Activated CD8-positive, alpha-beta memory T cell treated with anti-CD3 and anti-CD28 coated beads, Interleukin-2, amount 10 ng/mL, durations not matched to agents 7 days and 5 days (primary cell): ENCODE data around the gene LRP1B. TPM values are rescaled to one million over a fixed set of nuclear protein-coding genes. Genes with fewer than 3 reads are reported as not detected.
"Not testable (repeated sequence)": the region's sequence is repeated elsewhere in the genome, so short reads cannot be mapped to it uniquely, and the experiment has no call there.

Source experiments
- ATAC-seq: fragments of 150-1000 bp; cut with Tn5 transposase; one replicate; pipeline ENCODE4 v1.10.0; 2021; ENCODE audit warnings: moderate library complexity
- CTCF ChIA-PET: fragments of 350-600 bp; sonication (Branson Sonifier 250); formaldehyde crosslinking; loops from one replicate; lab custom pipeline; 2021; ENCODE audit warnings: antibody characterized with exemption; lab: Charles Lee
- DNase-seq: peaks from one replicate; pipeline ENCODE4 v3.0.0-alpha.2; 2020
- H3K27ac Mint-ChIP-seq: one replicate; pipeline ENCODE4 v1.8.0; 2021; ENCODE audit warnings: mild to moderate bottlenecking, mixed read lengths
- H3K27me3 Mint-ChIP-seq: one replicate; pipeline ENCODE4 v1.8.0; 2021; ENCODE audit warnings: mixed read lengths
- H3K36me3 Mint-ChIP-seq: one replicate; pipeline ENCODE4 v1.8.0; 2021; ENCODE audit warnings: mild to moderate bottlenecking, mixed read lengths
- H3K4me1 Mint-ChIP-seq: one replicate; pipeline ENCODE4 v1.8.0; 2021; ENCODE audit warnings: mixed read lengths
- H3K4me3 Mint-ChIP-seq: one replicate; pipeline ENCODE4 v1.8.0; 2021; ENCODE audit warnings: mild to moderate bottlenecking, moderate library complexity, mixed read lengths
- H3K9me3 Mint-ChIP-seq: one replicate; pipeline ENCODE4 v1.8.0; 2022; ENCODE audit warnings: low read depth, mixed read lengths
- total RNA-seq, 2 experiments: library from RNA; stranded (reverse); gene quantifications; one replicate each; pipeline ENCODE4 v1.2.3, GENCODE V29; 2021

Gene LRP1B
- total RNA-seq, 2 experiments from 2014 or later, result not detected

GRCh38 chr2:140667203-140667602, 1463.6 kb downstream of the LRP1B start:
- ATAC-seq (no peak), DNase-seq (no peak)
- Mint-ChIP-seq H3K9me3 (peaks cover 10% of the 10 kb centered on the region), H3K4me3 (no peak overlapping the region), H3K36me3 (no peaks in the 10 kb centered on the region), H3K4me1 (no peaks in the 10 kb centered on the region), H3K27ac (no peak overlapping the region), H3K27me3 (no peaks in the 10 kb centered on the region)
- CTCF ChIA-PET, result no interaction called here

GRCh38 chr2:140662504-140662903, 1468.3 kb downstream of the LRP1B start:
- H3K4me1 Mint-ChIP-seq, result no peaks in the 10 kb centered on the region
- CTCF ChIA-PET, result no interaction called here

DNA sequence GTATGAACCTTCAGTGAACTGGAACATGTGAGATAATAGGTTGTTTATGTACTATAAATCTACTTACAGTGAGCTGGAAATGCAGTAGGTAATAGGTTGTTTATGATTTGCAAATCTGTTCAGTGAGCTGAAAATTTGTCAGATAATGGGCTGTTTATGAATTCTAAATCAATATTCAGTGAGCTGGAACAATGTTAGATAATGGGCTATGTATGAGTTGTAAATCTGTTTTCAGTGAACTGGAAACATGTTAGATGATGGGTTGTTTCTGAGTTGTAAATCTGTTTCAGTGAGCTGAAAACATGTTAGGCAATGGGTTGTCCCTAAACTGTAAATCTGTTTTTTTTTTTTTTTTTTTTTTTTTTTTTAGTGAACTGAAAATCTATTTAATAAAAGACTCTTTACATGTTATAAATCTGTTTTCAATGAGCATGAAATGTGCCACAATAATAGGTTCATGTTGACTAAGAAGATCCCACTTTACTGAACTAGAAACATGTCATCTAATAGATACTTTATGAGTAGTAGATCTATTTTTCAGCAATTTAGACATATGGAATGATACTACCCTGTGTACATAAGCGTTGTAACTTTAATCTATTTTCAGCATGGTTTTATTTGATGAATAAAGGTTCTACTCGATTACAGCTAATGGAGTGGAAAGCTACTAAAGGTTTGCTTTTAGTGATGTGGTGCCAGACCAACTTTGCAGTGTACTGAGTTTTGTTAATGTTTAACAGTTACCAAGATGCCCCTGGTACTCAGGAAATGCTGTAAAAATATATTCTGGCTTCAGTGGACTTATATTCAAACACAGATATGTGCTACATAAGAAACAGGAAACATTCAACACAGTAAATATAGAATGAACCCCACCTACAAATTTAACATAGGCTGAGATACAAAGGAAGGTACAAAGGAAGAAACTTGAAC, 1471.8 kb downstream of the LRP1B start:
- H3K4me1 Mint-ChIP-seq, result no peaks in the 10 kb centered on the region
- CTCF ChIA-PET, result interaction anchor here (0.7 kb wide), 1 partner anchor 36 kb away, joined by 4 read pairs; no protein-coding TSS in a partner anchor
- no peak for DNase-seq
- H3K4me3 Mint-ChIP-seq, result no peak overlapping the region
- no peak for ATAC-seq
- no peaks in the 10 kb centered on the region for H3K27me3 Mint-ChIP-seq
- H3K9me3 Mint-ChIP-seq, result peaks cover 2% of the 10 kb centered on the region
- H3K36me3 Mint-ChIP-seq, result no peaks in the 10 kb centered on the region
- no peak overlapping the region for H3K27ac Mint-ChIP-seq

More at GRCh38 chr2:140662504-140662903, 1468.3 kb downstream of the LRP1B start:
- no peaks in the 10 kb centered on the region for H3K27me3 Mint-ChIP-seq
- no peaks in the 10 kb centered on the region for H3K36me3 Mint-ChIP-seq
- no peak overlapping the region for H3K4me3 Mint-ChIP-seq
- no peak for DNase-seq
- no peak overlapping the region for H3K27ac Mint-ChIP-seq
- H3K9me3 Mint-ChIP-seq, result peaks cover 3% of the 10 kb centered on the region
- ATAC-seq, result no peak

DNA sequence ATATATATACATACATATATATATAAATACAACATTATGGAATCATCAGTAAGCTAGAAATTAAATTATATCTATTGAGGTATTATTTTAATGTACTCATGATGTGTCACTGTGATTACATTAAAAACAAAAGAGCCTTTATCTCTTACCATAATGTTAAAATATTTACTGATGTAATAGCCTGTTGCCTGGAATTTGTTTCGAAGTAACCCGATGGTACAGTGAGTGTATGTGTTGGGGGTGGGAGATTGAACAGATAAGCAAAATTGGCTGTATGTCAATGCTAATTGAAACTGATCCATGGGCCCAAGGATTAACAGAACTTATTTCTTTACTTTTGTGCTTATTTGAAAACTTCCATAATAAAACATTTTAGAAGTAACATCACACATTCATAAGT, 1473.2 kb downstream of the LRP1B start:
- CTCF ChIA-PET, result no interaction called here
- Mint-ChIP-seq H3K9me3 (peaks cover 4% of the 10 kb centered on the region), H3K27me3 (no peaks in the 10 kb centered on the region), H3K27ac (no peak overlapping the region), H3K36me3 (no peaks in the 10 kb centered on the region), H3K4me3 (no peak overlapping the region), H3K4me1 (no peaks in the 10 kb centered on the region)
- ATAC-seq (no peak), DNase-seq (no peak)

DNA sequence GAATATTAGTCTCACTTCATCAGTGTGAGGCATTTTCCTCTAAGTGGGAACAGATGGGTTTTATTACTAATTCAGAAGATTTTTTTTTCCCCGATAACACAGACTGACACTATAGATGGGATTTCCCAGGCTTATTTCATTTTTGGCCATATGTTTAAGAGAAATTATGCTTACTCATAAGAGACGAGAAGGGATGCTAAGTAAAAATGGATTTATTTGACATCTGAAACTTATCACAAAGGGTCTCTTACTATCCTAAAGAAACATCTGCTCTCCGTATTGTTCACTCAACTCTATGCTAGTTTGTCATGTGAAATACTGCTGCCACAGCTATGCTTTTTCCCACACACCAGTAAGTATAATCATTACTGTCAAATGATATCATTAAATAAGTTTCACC, 1476.3 kb downstream of the LRP1B start:
- CTCF ChIA-PET, result no interaction called here

DNA sequence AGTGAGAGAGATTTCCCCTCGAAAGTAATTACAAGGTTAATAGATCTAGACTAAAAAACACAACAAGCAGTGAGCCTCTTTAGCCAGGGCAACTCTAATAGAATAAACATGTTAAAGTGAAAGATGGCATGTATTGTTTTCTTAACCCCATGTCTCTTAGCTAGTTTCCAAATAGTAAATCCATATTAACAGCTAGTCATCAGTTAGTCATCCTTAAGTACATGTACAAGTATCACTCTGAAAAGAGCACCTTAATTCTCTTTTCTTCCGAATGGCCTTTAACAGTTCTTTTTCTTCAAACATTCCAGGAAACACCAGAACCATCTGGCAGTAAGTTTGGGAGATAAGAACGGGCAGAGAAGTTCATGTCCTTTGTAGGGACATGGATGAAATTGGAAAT, 1480.0 kb downstream of the LRP1B start:
- Mint-ChIP-seq H3K9me3 (peaks cover 8% of the 10 kb centered on the region), H3K27ac (no peak overlapping the region), H3K4me1 (no peaks in the 10 kb centered on the region), H3K27me3 (no peaks in the 10 kb centered on the region), H3K36me3 (no peaks in the 10 kb centered on the region), H3K4me3 (no peak overlapping the region)
- ATAC-seq (no peak), DNase-seq (no peak)
- CTCF ChIA-PET, result no interaction called here

More for the DNA sequence above, 1476.3 kb downstream of the LRP1B start:
- ATAC-seq (no peak), DNase-seq (no peak)
- Mint-ChIP-seq H3K27ac (no peak overlapping the region), H3K9me3 (peaks cover 4% of the 10 kb centered on the region), H3K4me1 (no peaks in the 10 kb centered on the region), H3K4me3 (no peak overlapping the region), H3K36me3 (no peaks in the 10 kb centered on the region), H3K27me3 (no peaks in the 10 kb centered on the region)

DNA sequence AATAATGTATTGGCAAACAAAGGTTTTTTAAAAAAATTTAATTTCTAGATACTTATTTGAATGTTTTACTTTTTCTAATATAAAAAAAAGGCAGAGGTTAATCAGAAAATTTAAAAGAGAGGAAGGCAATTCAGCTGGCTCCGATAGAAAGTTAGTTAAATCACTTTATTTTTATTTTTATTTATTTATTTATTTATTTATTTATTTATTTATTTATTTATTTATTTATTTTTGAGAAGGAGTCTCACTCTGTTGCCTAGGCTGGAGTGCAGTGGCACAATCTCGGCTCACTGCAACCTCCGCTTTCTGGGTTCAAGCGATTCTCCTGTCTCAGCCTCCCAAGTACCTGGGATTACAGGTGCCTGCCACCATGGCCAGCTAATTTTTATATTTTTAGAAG, 1480.7 kb downstream of the LRP1B start:
- H3K4me3 Mint-ChIP-seq, H3K9me3 Mint-ChIP-seq, H3K27ac Mint-ChIP-seq, H3K36me3 Mint-ChIP-seq, CTCF ChIA-PET, H3K27me3 Mint-ChIP-seq, H3K4me1 Mint-ChIP-seq, DNase-seq, ATAC-seq: not testable (repeated sequence)

DNA sequence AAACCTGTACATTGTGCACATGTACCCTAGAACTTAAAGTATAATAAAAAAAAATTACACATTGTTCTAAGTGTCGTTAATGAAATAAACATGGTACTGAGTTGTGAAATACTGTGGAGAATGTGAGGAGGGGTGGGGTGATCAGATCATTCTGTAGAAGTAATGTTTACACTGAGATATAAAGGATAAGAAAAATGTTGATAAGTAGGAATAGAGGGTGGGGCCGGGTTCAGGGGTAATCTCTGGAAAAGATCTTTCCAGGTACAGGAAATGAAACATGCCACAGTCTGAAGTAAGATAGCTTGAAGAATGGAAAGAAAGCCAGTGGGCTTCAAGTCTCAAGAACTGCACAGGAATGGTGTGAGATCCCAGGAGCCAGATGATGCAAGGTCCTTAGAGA, 1482.4 kb downstream of the LRP1B start:
- Mint-ChIP-seq H3K27ac (no peak overlapping the region), H3K9me3 (peaks cover 6% of the 10 kb centered on the region), H3K27me3 (no peaks in the 10 kb centered on the region), H3K36me3 (no peaks in the 10 kb centered on the region), H3K4me3 (no peak overlapping the region), H3K4me1 (no peaks in the 10 kb centered on the region)
- no peak for DNase-seq
- ATAC-seq, result no peak
- CTCF ChIA-PET, result no interaction called here

GRCh38 chr2:140643761-140644187, 1487.0 kb downstream of the LRP1B start:
- no peaks in the 10 kb centered on the region for H3K27me3 Mint-ChIP-seq
- no peaks in the 10 kb centered on the region for H3K36me3 Mint-ChIP-seq
- H3K9me3 Mint-ChIP-seq, result peaks cover 4% of the 10 kb centered on the region
- H3K4me3 Mint-ChIP-seq, result no peak overlapping the region
- CTCF ChIA-PET, result no interaction called here
- no peak for ATAC-seq
- no peak for DNase-seq
- H3K27ac Mint-ChIP-seq, result no peak overlapping the region
- no peaks in the 10 kb centered on the region for H3K4me1 Mint-ChIP-seq

DNA sequence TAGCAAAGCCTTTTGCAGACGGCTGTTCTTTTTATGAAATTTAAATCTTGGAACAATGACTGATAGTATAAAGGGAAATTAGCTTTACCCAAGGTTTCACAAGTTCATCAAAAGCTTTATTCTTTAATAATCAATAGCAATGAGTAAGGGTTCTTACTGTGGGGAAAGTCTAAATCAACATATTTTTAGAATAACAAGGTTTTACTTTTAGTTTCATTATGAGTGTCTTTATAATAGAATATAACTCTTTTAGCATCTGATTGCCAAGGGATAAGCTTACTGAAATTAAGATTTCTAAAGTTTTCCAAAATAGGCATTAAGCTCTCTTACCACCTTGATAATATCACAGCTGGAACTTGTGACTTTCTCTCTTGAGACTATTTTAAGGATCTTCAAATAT, 1489.7 kb downstream of the LRP1B start:
- no peaks in the 10 kb centered on the region for H3K36me3 Mint-ChIP-seq
- H3K4me1 Mint-ChIP-seq, result no peaks in the 10 kb centered on the region
- ATAC-seq, result no peak
- H3K9me3 Mint-ChIP-seq, result no peaks in the 10 kb centered on the region
- DNase-seq, result no peak
- H3K27me3 Mint-ChIP-seq, result no peaks in the 10 kb centered on the region
- no peak overlapping the region for H3K27ac Mint-ChIP-seq
- CTCF ChIA-PET, result no interaction called here
- H3K4me3 Mint-ChIP-seq, result no peak overlapping the region

GRCh38 chr2:140639628-140640027, 1491.2 kb downstream of the LRP1B start:
- Mint-ChIP-seq H3K36me3 (no peaks in the 10 kb centered on the region), H3K4me1 (no peaks in the 10 kb centered on the region), H3K27me3 (no peaks in the 10 kb centered on the region), H3K9me3 (no peaks in the 10 kb centered on the region), H3K4me3 (no peak overlapping the region), H3K27ac (no peak overlapping the region)
- DNase-seq (no peak), ATAC-seq (no peak)
- CTCF ChIA-PET, result no interaction called here

DNA sequence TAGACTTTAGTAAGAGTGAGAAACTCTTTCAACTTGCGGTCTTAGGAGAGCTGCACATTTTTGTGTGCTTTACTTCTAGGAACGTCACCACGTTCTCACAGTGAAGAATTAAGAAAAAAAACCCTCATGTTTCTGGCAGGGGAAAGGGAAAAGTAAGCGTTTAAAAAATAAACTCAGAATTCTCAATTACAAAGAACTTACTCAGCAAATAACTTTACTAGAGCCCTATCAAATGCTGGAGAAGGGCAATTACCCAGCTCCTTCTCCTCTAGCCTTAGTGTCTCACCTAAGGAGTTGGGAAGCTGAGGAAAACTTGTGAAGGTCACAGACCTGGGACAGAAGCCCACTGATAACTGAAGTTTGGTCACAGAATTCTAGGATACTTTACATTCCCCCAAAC, 1500.3 kb downstream of the LRP1B start:
- no peaks in the 10 kb centered on the region for H3K4me1 Mint-ChIP-seq

DNA sequence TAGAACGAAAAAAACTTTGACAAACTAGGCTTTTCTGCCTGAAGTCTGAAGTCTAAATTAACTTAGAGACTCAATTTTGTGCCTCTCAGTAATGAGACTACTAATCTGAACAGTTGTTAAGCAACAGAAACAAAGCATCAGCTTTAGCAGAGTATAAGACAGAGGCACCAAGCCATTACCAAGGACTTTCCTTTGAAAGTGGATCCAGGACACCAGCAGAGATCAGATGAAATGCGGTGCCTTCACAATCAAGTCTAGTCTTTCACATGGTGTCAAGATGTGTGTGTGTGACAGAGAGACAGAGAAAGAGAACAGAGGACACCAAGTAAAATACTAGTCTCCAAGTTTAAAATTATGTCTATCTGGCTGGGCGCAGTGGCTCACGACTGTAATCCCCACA, 1502.9 kb downstream of the LRP1B start:
- no peaks in the 10 kb centered on the region for H3K36me3 Mint-ChIP-seq
- H3K9me3 Mint-ChIP-seq, result peaks cover 16% of the 10 kb centered on the region
- ATAC-seq (no peak), DNase-seq (no peak)
- H3K4me3 Mint-ChIP-seq, result no peak overlapping the region
- CTCF ChIA-PET, result no interaction called here
- no peaks in the 10 kb centered on the region for H3K27me3 Mint-ChIP-seq
- no peak overlapping the region for H3K27ac Mint-ChIP-seq
- no peaks in the 10 kb centered on the region for H3K4me1 Mint-ChIP-seq

More for the DNA sequence above, 1500.3 kb downstream of the LRP1B start:
- CTCF ChIA-PET, result no interaction called here
- Mint-ChIP-seq H3K9me3 (peaks cover 16% of the 10 kb centered on the region), H3K4me3 (no peak overlapping the region), H3K27ac (no peak overlapping the region), H3K27me3 (no peaks in the 10 kb centered on the region), H3K36me3 (no peaks in the 10 kb centered on the region)
- no peak for ATAC-seq
- DNase-seq, result no peak

DNA sequence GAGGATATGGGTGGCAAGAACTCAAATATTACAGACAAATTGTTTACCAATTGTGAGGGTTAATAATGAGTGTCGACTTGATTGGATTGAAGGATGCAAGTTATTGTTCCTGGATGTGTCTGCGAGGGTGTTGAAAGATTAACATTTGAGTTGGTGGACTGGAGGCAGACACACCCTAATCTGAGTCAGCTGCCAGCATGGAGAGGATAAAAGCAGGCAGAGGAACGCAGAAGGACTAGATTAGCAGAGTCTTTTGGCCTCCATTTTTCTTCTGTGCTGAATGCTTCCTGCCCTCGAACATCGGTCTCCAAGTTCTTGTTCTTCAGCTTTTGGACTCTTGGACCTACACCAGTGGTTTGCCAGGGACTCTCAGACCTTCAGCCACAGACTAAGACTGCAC, 1503.7 kb downstream of the LRP1B start:
- CTCF ChIA-PET, result no interaction called here

More for the DNA sequence above, 1503.7 kb downstream of the LRP1B start:
- Mint-ChIP-seq H3K27ac (no peak overlapping the region), H3K36me3 (no peaks in the 10 kb centered on the region), H3K4me1 (no peaks in the 10 kb centered on the region), H3K27me3 (no peaks in the 10 kb centered on the region), H3K9me3 (peaks cover 16% of the 10 kb centered on the region), H3K4me3 (no peak overlapping the region)
- ATAC-seq, result no peak
- DNase-seq, result no peak
